Tibial artery (tissue), 4 donors: ENCODE measurements around the gene LRP1B.
"Not testable (repeated sequence)": the region's sequence is repeated elsewhere in the genome, so short reads cannot be mapped to it uniquely, and the experiment has no call there.

Experiments used
- DNase-seq, 2 donors: peaks; one replicate each; pipeline ENCODE4 v3.0.0-alpha.2; 2019
- H3K27ac ChIP-seq, 2 donors: fragments of 200-600 bp; sonication (generic) in 1 of 2; 1 replicate in 1 of 2; 2 replicates in 1 of 2; pipeline ENCODE4 v1.5.1; 2018 to 2019; ENCODE audit warnings: mild to moderate bottlenecking in 1 of 2
- H3K27me3 ChIP-seq, 2 donors: fragments of 200-600 bp; sonication (generic) in 1 of 2; one replicate each; pipeline versions ENCODE4 v1.5.1 to v1.6.0; 2016 to 2019
- H3K36me3 ChIP-seq, 3 donors: fragments of 200-600 bp; sonication (generic) in 2 of 3; one replicate each; pipeline ENCODE4 v1.5.1; 2016 to 2019; ENCODE audit warnings: mild to moderate bottlenecking in 2 of 3
- H3K4me1 ChIP-seq, 4 donors: fragments of 200-600 bp; sonication (generic) in 2 of 4; 1 replicate in 3 of 4; 2 replicates in 1 of 4; pipeline ENCODE4 v1.5.1; 2016 to 2019
- H3K4me3 ChIP-seq, 2 donors: fragments of 200-600 bp; sonication (generic) in 1 of 2; 1 replicate in 1 of 2; 2 replicates in 1 of 2; pipeline ENCODE4 v1.5.1; 2018 to 2019; ENCODE audit warnings: mild to moderate bottlenecking in 2 of 2
- H3K9me3 ChIP-seq, 3 donors: fragments of 200-600 bp; sonication (generic) in 1 of 3; one replicate each; pipeline ENCODE4 v1.5.1; 2016 to 2019
- intact Hi-C: fragments of 100-400 bp; cut with DNase I; formaldehyde crosslinking; loops from one replicate; pipeline ENCODE4 v1.15.0; 2023; ENCODE audit warnings: low total_unique reads
- TF ChIP-seq, protein P1 (sequence below), 2 experiments: fragments of 200-600 bp in 1 of 2; fragments of 450-650 bp in 1 of 2; IDR thresholded peaks; one replicate each; pipeline ENCODE4 v1.5.1; 2017 to 2019; ENCODE audit warnings: antibody characterized with exemption in 2 of 2, mild to moderate bottlenecking in 1 of 2, moderate library complexity in 1 of 2

Gene LRP1B

GRCh38 chr2:141186413-141187074, 944.3 kb downstream of the LRP1B start:
- no peaks in the 10 kb centered on the region for H3K4me1 ChIP-seq
- intact Hi-C loops, result loop anchor here (5.0 kb wide), 1 partner anchor 1291 kb away; no protein-coding TSS in a partner anchor
- TF ChIP-seq, protein P1, sequence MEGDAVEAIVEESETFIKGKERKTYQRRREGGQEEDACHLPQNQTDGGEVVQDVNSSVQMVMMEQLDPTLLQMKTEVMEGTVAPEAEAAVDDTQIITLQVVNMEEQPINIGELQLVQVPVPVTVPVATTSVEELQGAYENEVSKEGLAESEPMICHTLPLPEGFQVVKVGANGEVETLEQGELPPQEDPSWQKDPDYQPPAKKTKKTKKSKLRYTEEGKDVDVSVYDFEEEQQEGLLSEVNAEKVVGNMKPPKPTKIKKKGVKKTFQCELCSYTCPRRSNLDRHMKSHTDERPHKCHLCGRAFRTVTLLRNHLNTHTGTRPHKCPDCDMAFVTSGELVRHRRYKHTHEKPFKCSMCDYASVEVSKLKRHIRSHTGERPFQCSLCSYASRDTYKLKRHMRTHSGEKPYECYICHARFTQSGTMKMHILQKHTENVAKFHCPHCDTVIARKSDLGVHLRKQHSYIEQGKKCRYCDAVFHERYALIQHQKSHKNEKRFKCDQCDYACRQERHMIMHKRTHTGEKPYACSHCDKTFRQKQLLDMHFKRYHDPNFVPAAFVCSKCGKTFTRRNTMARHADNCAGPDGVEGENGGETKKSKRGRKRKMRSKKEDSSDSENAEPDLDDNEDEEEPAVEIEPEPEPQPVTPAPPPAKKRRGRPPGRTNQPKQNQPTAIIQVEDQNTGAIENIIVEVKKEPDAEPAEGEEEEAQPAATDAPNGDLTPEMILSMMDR (IDR thresholded peaks at IDR 0.05), result no peak
- H3K27ac ChIP-seq, result no peak overlapping the region
- H3K27me3 ChIP-seq, result no peaks in the 10 kb centered on the region
- no peak overlapping the region for H3K4me3 ChIP-seq
- DNase-seq, result no peak
- H3K9me3 ChIP-seq, result no peaks in the 10 kb centered on the region
- no peaks in the 10 kb centered on the region for H3K36me3 ChIP-seq

DNA sequence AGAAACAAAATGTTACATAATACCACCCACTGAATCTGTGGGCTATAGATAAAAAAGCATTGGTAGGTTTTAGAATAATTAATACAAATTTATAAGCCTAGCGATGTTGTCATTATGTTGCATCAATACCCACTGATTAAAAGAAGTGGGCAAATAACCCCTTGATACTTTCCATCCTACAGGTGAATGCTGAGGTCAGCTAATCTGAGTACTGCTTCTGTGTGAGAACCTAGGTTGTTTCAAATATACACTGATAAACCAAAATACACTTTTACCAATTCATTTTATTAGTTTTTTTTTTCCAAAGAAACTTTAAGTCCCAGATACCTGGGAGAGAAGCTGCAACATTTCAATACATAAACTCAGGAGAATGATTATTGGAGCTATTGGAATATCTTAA, 948.6 kb downstream of the LRP1B start:
- intact Hi-C loops, result no loop called here
- Histone ChIP-seq H3K4me3 (no peak overlapping the region), H3K27me3 (no peaks in the 10 kb centered on the region), H3K9me3 (no peaks in the 10 kb centered on the region), H3K4me1 (no peaks in the 10 kb centered on the region), H3K36me3 (no peaks in the 10 kb centered on the region), H3K27ac (no peak overlapping the region)
- DNase-seq, result no peak
- TF ChIP-seq, protein P1 (IDR thresholded peaks at IDR 0.05), result no peak

GRCh38 chr2:141169117-141169516, 961.7 kb downstream of the LRP1B start:
- H3K27me3 ChIP-seq, H3K27ac ChIP-seq, H3K36me3 ChIP-seq, H3K4me1 ChIP-seq, DNase-seq, intact Hi-C loops, H3K9me3 ChIP-seq, H3K4me3 ChIP-seq: not testable (repeated sequence)

GRCh38 chr2:141162314-141162713, 968.5 kb downstream of the LRP1B start:
- H3K36me3 ChIP-seq, result no peaks in the 10 kb centered on the region
- H3K27ac ChIP-seq, result no peak overlapping the region
- no peak for DNase-seq
- TF ChIP-seq, protein P1 (IDR thresholded peaks at IDR 0.05), result no peak
- no peaks in the 10 kb centered on the region for H3K4me1 ChIP-seq
- no peaks in the 10 kb centered on the region for H3K27me3 ChIP-seq
- intact Hi-C loops, result no loop called here
- H3K4me3 ChIP-seq, result no peak overlapping the region
- H3K9me3 ChIP-seq, result no peaks in the 10 kb centered on the region

GRCh38 chr2:141151611-141152286, 979.1 kb downstream of the LRP1B start:
- Histone ChIP-seq H3K36me3 (no peaks in the 10 kb centered on the region), H3K9me3 (no peaks in the 10 kb centered on the region), H3K4me3 (no peak overlapping the region), H3K4me1 (no peaks in the 10 kb centered on the region), H3K27ac (no peak overlapping the region), H3K27me3 (no peaks in the 10 kb centered on the region)
- TF ChIP-seq, protein P1 (IDR thresholded peaks at IDR 0.05), result no peak
- intact Hi-C loops, result no loop called here
- DNase-seq, result no peak

DNA sequence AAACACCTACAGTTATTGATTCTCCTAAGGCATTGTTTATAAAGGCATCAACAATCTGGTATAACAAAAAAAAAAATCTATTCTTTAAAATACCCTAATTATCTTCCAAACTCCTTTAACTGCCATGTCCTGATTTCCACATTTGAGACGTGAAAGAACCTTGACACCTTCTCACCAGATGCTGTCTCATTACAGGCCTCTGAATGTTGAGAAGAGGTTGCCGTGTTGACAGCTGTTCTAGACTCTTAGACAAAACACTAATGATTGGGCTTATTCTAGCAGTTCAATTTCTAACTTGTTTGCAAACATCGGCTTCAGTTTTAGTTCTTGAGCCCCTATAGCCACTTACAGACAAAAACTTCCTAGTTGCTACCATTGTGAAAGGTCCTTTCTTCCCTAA, 988.8 kb downstream of the LRP1B start:
- Histone ChIP-seq H3K27ac (no peak overlapping the region), H3K9me3 (no peaks in the 10 kb centered on the region), H3K4me3 (no peak overlapping the region), H3K36me3 (no peaks in the 10 kb centered on the region), H3K4me1 (no peaks in the 10 kb centered on the region), H3K27me3 (no peaks in the 10 kb centered on the region)
- no peak for DNase-seq
- intact Hi-C loops, result loop anchor here (2.0 kb wide), 1 partner anchor 35 kb away; no protein-coding TSS in a partner anchor
- TF ChIP-seq, protein P1 (IDR thresholded peaks at IDR 0.05), result no peak
